Lower lobe of right lung (tissue), 2 donors: ENCODE results near the gene LDAF1. TPM values are rescaled to one million over a fixed set of nuclear protein-coding genes. Genes with fewer than 3 reads are reported as not detected.

Source experiments
- ATAC-seq, 2 donors: fragments of 200-7000 bp; cut with Tn5 transposase; one replicate each; pipeline ENCODE4 v1.9.1; 2020 to 2022; ENCODE audit warnings: mild to moderate bottlenecking in 2 of 2, moderate library complexity in 2 of 2
- DNase-seq: peaks from one replicate; pipeline ENCODE4 v3.0.0-alpha.2; 2020
- H3K27ac ChIP-seq: fragments of 200-600 bp; one replicate; pipeline ENCODE4 v1.8.0; 2022
- H3K27me3 ChIP-seq: fragments of 200-600 bp; one replicate; pipeline ENCODE4 v1.8.0; 2022; ENCODE audit warnings: low read depth
- H3K36me3 ChIP-seq: fragments of 200-600 bp; one replicate; pipeline ENCODE4 v1.8.0; 2022; ENCODE audit warnings: mild to moderate bottlenecking
- H3K4me1 ChIP-seq: fragments of 200-600 bp; one replicate; pipeline ENCODE4 v1.8.0; 2022
- H3K4me3 ChIP-seq: fragments of 200-600 bp; one replicate; pipeline ENCODE4 v1.8.0; 2022; ENCODE audit warnings: mild to moderate bottlenecking
- H3K9me3 ChIP-seq: fragments of 200-600 bp; one replicate; pipeline ENCODE4 v1.8.0; 2022
- intact Hi-C: fragments of 100-400 bp; cut with DNase I; formaldehyde crosslinking; loops from one replicate; pipeline ENCODE4 v1.11.0; 2022
- total RNA-seq: library from RNA; stranded (reverse); fragmentation: NEBNext Ultra II Directional; extraction: Animal tissue kit (Norgen Biotek cat#: 25700); gene quantifications from one replicate; pipeline ENCODE4 v1.2.1, GENCODE V29; 2021
- TF ChIP-seq, protein P1 (sequence below): fragments of 200-600 bp; IDR thresholded peaks from one replicate; pipeline ENCODE4 v1.8.0; 2022; ENCODE audit warnings: antibody characterized with exemption, mild to moderate bottlenecking
- donor health status: DM: no; HTN: yes; CAD: no; lungs with severe emphysema.

The LDAF1 gene
- total RNA-seq, 1 donor from 2014 or later, result 39.8 TPM

- no peaks in the 10 kb centered on the region for H3K9me3 ChIP-seq
- no peaks in the 10 kb centered on the region for H3K27me3 ChIP-seq
- no peak for DNase-seq
- TF ChIP-seq, protein P1, sequence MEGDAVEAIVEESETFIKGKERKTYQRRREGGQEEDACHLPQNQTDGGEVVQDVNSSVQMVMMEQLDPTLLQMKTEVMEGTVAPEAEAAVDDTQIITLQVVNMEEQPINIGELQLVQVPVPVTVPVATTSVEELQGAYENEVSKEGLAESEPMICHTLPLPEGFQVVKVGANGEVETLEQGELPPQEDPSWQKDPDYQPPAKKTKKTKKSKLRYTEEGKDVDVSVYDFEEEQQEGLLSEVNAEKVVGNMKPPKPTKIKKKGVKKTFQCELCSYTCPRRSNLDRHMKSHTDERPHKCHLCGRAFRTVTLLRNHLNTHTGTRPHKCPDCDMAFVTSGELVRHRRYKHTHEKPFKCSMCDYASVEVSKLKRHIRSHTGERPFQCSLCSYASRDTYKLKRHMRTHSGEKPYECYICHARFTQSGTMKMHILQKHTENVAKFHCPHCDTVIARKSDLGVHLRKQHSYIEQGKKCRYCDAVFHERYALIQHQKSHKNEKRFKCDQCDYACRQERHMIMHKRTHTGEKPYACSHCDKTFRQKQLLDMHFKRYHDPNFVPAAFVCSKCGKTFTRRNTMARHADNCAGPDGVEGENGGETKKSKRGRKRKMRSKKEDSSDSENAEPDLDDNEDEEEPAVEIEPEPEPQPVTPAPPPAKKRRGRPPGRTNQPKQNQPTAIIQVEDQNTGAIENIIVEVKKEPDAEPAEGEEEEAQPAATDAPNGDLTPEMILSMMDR, result no peak
- no peak overlapping the region for H3K27ac ChIP-seq
- no peak overlapping the region for H3K4me3 ChIP-seq
- intact Hi-C loops, result no loop called here
- H3K36me3 ChIP-seq, result peaks cover 23% of the 10 kb centered on the region
- ATAC-seq, result no peak
- peaks cover 6% of the 10 kb centered on the region for H3K4me1 ChIP-seq
These were observed 26.4 kb downstream of the LDAF1 start for GRCh38 chr16:21184834-21185233.

GRCh38 chr16:21185659-21186325, 27.3 kb downstream of the LDAF1 start:
- ATAC-seq (no peak), DNase-seq (no peak)
- Histone ChIP-seq H3K4me3 (no peak overlapping the region), H3K36me3 (peaks cover 13% of the 10 kb centered on the region), H3K27ac (no peak overlapping the region), H3K9me3 (no peaks in the 10 kb centered on the region), H3K4me1 (peaks cover 6% of the 10 kb centered on the region), H3K27me3 (no peaks in the 10 kb centered on the region)
- intact Hi-C loops, result no loop called here
- TF ChIP-seq, protein P1, result no peak

GRCh38 chr16:21186326-21186691, 27.8 kb downstream of the LDAF1 start:
- peaks cover 8% of the 10 kb centered on the region for H3K36me3 ChIP-seq
- DNase-seq, result no peak
- H3K9me3 ChIP-seq, result no peaks in the 10 kb centered on the region
- peaks cover 6% of the 10 kb centered on the region for H3K4me1 ChIP-seq
- H3K4me3 ChIP-seq, result no peak overlapping the region
- no peak for ATAC-seq
- intact Hi-C loops, result no loop called here
- TF ChIP-seq, protein P1, result no peak
- no peak overlapping the region for H3K27ac ChIP-seq
- no peaks in the 10 kb centered on the region for H3K27me3 ChIP-seq

GRCh38 chr16:21189311-21189710, 30.8 kb downstream of the LDAF1 start:
- Histone ChIP-seq H3K4me1 (peaks cover 6% of the 10 kb centered on the region), H3K36me3 (no peaks in the 10 kb centered on the region), H3K27ac (no peak overlapping the region), H3K4me3 (no peak overlapping the region), H3K9me3 (no peaks in the 10 kb centered on the region), H3K27me3 (no peaks in the 10 kb centered on the region)
- ATAC-seq, result no peak
- TF ChIP-seq, protein P1, result no peak
- intact Hi-C loops, result no loop called here
- DNase-seq, result no peak

- intact Hi-C loops, result no loop called here
- DNase-seq (no peak), ATAC-seq (no peak)
- Histone ChIP-seq H3K36me3 (no peaks in the 10 kb centered on the region), H3K9me3 (no peaks in the 10 kb centered on the region), H3K27ac (no peak overlapping the region), H3K4me1 (peaks cover 6% of the 10 kb centered on the region), H3K27me3 (no peaks in the 10 kb centered on the region), H3K4me3 (no peak overlapping the region)
- TF ChIP-seq, protein P1, result no peak
These were observed 31.5 kb downstream of the LDAF1 start for GRCh38 chr16:21190013-21190412.
